BJ (cell line): ENCODE measurements around the gene ATP6V0D1. TPM values are rescaled to one million over a fixed set of nuclear protein-coding genes. Genes with fewer than 3 reads are reported as not detected.

Source experiments
- CTCF ChIA-PET: fragments of 350-600 bp; formaldehyde crosslinking; extraction: SDS; loops from one replicate; lab custom pipeline; 2021; ENCODE audit warnings: antibody characterized with exemption, inconsistent platforms; lab: Yijun Ruan, JAX
- POLR2A ChIA-PET: fragments of 300-600 bp; sonication (Branson Sonifier 250); formaldehyde crosslinking; extraction: SDS; loops from one replicate; lab custom pipeline; 2021; ENCODE audit warnings: antibody characterized with exemption; lab: Charles Lee
- DNase-seq: peaks from one replicate; pipeline ENCODE4 v3.0.0-alpha.2; 2011; ENCODE audit warnings: low read depth
- H3K27me3 ChIP-seq: 2 replicates; pipeline ENCODE4 v1.6.0; 2011; ENCODE audit warnings: low read length; ENCODE audit not compliant: control insufficient read depth, insufficient read depth
- H3K36me3 ChIP-seq: 2 replicates; pipeline ENCODE4 v1.5.1; 2011; ENCODE audit warnings: low read length; ENCODE audit not compliant: control insufficient read depth, insufficient read depth
- H3K4me3 ChIP-seq: 2 replicates; pipeline ENCODE4 v1.5.1; 2011; ENCODE audit warnings: low read depth, mild to moderate bottlenecking, control low read depth, low read length
- CTCF ChIP-seq: IDR thresholded peaks from 2 replicates; pipeline ENCODE4 v1.5.1; 2011; ENCODE audit warnings: low read depth, mild to moderate bottlenecking, control low read depth, inconsistent platforms, low read length, moderate library complexity; ENCODE audit not compliant: insufficient read depth
- polyA plus RNA-seq: library from polyadenylated mRNA; depleted of rRNA; stranded (reverse); fragments of >200 nt; gene quantifications from 2 replicates; pipeline ENCODE4 v1.2.3, GENCODE V29; 2011

ATP6V0D1 gene
- polyA plus RNA-seq, 1 experiment, result 155 TPM

DNA sequence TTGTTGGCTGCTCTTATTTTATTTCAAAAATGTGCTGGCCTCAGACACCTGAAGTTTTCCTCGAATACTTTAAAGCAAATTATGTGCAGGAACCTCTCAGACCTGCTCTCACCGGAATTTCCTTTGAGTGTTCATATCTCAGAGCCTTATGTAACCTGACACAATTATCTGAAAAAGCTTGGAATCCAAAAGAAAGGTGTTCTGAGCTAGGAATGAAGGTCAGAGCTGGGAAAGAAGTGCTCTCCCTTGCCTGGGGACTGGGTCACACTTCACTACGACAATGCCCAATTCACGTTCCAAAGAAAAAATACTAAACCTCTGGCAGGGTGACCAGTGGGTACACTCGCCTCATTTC lies 56.7 kb downstream of the ATP6V0D1 start:
- no peaks in the 10 kb centered on the region for H3K36me3 ChIP-seq
- no peak overlapping the region for H3K4me3 ChIP-seq
- peaks cover 22% of the 10 kb centered on the region for H3K27me3 ChIP-seq
- DNase-seq, result no peak
- ChIA-PET POLR2A (no interaction called here), CTCF (interaction anchor here (1.1 to 10.5 kb wide), 5 partner anchors 9 to 56 kb away, joined by 3 to 276 read pairs (median 48); partner anchors contain the start of genes ATP6V0D1 and ZDHHC1)
- no peak for TF ChIP-seq CTCF

GRCh38 chr16:67423611-67424260 lies 57.2 kb downstream of the ATP6V0D1 start:
- TF ChIP-seq CTCF, result no peak
- Histone ChIP-seq H3K36me3 (no peaks in the 10 kb centered on the region), H3K4me3 (no peak overlapping the region), H3K27me3 (peaks cover 18% of the 10 kb centered on the region)
- ChIA-PET CTCF (interaction anchor here (1.1 to 10.5 kb wide), 5 partner anchors 9 to 56 kb away, joined by 3 to 276 read pairs (median 48); partner anchors contain the start of genes ATP6V0D1 and ZDHHC1), POLR2A (no interaction called here)
- no peak for DNase-seq

DNA sequence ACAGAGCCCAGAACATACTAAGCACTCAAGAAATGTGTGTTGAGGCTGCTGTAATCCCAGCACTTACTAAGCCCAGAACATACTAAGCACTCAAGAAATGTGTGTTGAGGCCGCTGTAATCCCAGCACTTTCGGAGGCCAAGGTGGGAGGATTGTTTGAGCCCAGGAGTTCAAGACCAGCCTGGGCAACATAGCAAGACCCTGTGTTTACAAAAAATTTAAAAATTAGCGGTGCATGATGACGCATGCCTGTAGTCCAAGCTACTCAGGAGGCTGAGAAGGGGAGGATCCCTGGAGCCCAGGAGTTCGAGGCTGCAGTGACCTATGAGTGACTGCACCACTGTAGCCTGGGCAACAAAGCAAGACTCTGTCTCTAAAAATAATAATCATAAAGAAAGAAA lies 57.9 kb downstream of the ATP6V0D1 start:
- Histone ChIP-seq H3K36me3 (no peaks in the 10 kb centered on the region), H3K4me3 (no peak overlapping the region), H3K27me3 (peaks cover 18% of the 10 kb centered on the region)
- ChIA-PET POLR2A (no interaction called here), CTCF (interaction anchor here (10.5 kb wide), 1 partner anchor 41 kb away, joined by 276 read pairs; no protein-coding TSS in a partner anchor)
- DNase-seq, result no peak
- no peak for TF ChIP-seq CTCF

- CTCF ChIA-PET, result interaction anchor here (0.7 to 10.5 kb wide), 2 partner anchors 43 to 60 kb away, joined by 3 to 276 read pairs; partner anchors contain the start of gene ATP6V0D1
- no peak for DNase-seq
- no peak overlapping the region for H3K4me3 ChIP-seq
- H3K27me3 ChIP-seq, result peaks cover 12% of the 10 kb centered on the region
- POLR2A ChIA-PET, result interaction anchor here (0.6 kb wide), 1 partner anchor 391 kb away, joined by 8 read pairs; no protein-coding TSS in a partner anchor
- H3K36me3 ChIP-seq, result no peaks in the 10 kb centered on the region
- TF ChIP-seq CTCF, result no peak
Measured at GRCh38 chr16:67421030-67421429, 59.9 kb downstream of the ATP6V0D1 start.

- peaks cover 7% of the 10 kb centered on the region for H3K27me3 ChIP-seq
- H3K4me3 ChIP-seq, result no peak overlapping the region
- ChIA-PET CTCF (interaction anchor here (0.6 to 10.5 kb wide), 5 partner anchors 8 to 159 kb away, joined by 3 to 276 read pairs (median 3); partner anchors contain the start of gene TPPP3), POLR2A (no interaction called here)
- H3K36me3 ChIP-seq, result no peaks in the 10 kb centered on the region
- no peak for TF ChIP-seq CTCF
- no peak for DNase-seq
Measured at GRCh38 chr16:67419931-67420330, 61.0 kb downstream of the ATP6V0D1 start.
